HFFc6 (cell line): ENCODE data around the gene ITGAV. TPM values are rescaled to one million over a fixed set of nuclear protein-coding genes. Genes with fewer than 3 reads are reported as not detected.
A peak's percentile ranks its signal among the peaks of the same experiment; 100 is the strongest.

ENCODE experiments used
- DNase-seq: peaks from one replicate; pipeline ENCODE4 v3.0.0-alpha.2; 2018
- H3K27ac Mint-ChIP-seq: 2 replicates; pipeline ENCODE4 v1.8.0; 2020; ENCODE audit warnings: mild to moderate bottlenecking, mixed read lengths
- H3K27me3 Mint-ChIP-seq: 2 replicates; pipeline ENCODE4 v1.8.0; 2021; ENCODE audit warnings: mild to moderate bottlenecking, moderate library complexity, mixed read lengths; ENCODE audit not compliant: insufficient read depth
- H3K36me3 Mint-ChIP-seq: 2 replicates; pipeline ENCODE4 v1.8.0; 2021; ENCODE audit warnings: low read depth, mixed read lengths
- H3K4me1 Mint-ChIP-seq: 2 replicates; pipeline ENCODE4 v1.8.0; 2020; ENCODE audit warnings: low read depth, mixed read lengths
- H3K4me3 Mint-ChIP-seq: 2 replicates; pipeline ENCODE4 v1.8.0; 2020; ENCODE audit warnings: mild to moderate bottlenecking, moderate library complexity, mixed read lengths
- H3K9me3 Mint-ChIP-seq: 2 replicates; pipeline ENCODE4 v1.8.0; 2020; ENCODE audit warnings: mild to moderate bottlenecking, mixed read lengths
- total RNA-seq, 6 experiments: library from RNA; stranded (reverse); fragmentation: NEBNext Ultra II Directional; extraction: Animal tissue kit (Norgen Biotek cat#: 25700); gene quantifications; 2 replicates in 1 of 6; 3 replicates in 5 of 6; pipeline ENCODE4 v1.2.3, GENCODE V29; 2021
- TF ChIP-seq, protein P1 (sequence below): fragments of 200-600 bp; sonication (generic); IDR thresholded peaks from 2 replicates; pipeline ENCODE4 v1.5.0; 2021; ENCODE audit warnings: antibody characterized with exemption, mild to moderate bottlenecking

The ITGAV gene
- total RNA-seq, 6 experiments from 2014 or later, result 66.9 to 88.1 (median 80.7) TPM

DNA sequence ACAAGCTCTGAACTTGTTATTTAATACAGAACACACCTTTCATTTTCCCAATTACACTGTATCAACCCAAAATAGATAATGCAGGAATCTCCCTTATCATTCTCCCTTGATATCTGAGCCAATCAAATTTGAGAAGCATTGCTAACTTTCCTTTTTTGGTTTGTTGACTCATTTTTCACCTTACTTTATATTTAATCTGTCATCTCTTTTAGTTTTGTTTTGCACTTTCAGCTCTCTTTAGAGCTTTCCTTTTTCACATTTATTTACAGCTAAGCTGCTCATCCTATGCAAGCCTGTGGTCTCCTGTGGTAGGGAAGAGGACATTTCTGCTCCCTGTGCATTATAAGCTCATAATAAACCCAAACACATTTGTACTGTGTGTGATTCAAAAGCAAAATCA, 50.1 kb downstream of the ITGAV start:
- Mint-ChIP-seq H3K4me1 (peaks cover 21% of the 10 kb centered on the region), H3K4me3 (no peak overlapping the region), H3K36me3 (peaks cover 9% of the 10 kb centered on the region; the same call in 1 of the 2 replicates), H3K27me3 (no peaks in the 10 kb centered on the region; the same call in 1 of the 2 replicates), H3K9me3 (no peaks in the 10 kb centered on the region), H3K27ac (0 out of 2 replicates have a peak overlapping the region, but pooled peaks have one; percentile 1)
- DNase-seq, result no peak
- TF ChIP-seq, protein P1, sequence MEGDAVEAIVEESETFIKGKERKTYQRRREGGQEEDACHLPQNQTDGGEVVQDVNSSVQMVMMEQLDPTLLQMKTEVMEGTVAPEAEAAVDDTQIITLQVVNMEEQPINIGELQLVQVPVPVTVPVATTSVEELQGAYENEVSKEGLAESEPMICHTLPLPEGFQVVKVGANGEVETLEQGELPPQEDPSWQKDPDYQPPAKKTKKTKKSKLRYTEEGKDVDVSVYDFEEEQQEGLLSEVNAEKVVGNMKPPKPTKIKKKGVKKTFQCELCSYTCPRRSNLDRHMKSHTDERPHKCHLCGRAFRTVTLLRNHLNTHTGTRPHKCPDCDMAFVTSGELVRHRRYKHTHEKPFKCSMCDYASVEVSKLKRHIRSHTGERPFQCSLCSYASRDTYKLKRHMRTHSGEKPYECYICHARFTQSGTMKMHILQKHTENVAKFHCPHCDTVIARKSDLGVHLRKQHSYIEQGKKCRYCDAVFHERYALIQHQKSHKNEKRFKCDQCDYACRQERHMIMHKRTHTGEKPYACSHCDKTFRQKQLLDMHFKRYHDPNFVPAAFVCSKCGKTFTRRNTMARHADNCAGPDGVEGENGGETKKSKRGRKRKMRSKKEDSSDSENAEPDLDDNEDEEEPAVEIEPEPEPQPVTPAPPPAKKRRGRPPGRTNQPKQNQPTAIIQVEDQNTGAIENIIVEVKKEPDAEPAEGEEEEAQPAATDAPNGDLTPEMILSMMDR, result no peak

DNA sequence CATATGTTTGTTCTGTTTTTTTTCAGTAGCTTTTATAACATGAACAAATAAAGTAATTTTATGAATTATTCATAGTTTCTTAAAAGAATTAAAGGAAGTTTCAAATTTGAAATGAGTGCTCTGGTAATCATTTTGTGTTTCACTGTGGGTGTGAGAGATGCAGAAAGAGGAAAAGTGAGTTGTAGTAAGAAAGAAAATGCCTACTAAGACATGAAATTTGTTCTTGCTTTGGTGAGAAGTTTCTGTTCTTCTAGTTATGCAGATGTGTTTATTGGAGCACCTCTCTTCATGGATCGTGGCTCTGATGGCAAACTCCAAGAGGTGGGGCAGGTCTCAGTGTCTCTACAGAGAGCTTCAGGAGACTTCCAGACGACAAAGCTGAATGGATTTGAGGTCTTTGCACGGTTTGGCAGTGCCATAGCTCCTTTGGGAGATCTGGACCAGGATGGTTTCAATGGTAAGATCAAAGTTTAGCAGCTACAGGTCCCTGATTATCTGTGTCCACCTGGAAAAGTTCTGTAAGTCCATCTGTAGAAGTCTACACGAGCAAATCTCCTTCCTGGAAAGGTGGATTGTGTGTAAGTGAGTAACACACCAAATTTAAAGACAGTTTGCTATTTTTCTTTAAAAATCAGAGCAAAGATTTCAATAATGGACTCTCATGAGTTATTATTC, 51.4 kb downstream of the ITGAV start:
- no peaks in the 10 kb centered on the region; the same call in 1 of the 2 replicates for H3K27me3 Mint-ChIP-seq
- no peaks in the 10 kb centered on the region for H3K9me3 Mint-ChIP-seq
- H3K27ac Mint-ChIP-seq, result no peak overlapping the region
- TF ChIP-seq, protein P1, result no peak
- H3K36me3 Mint-ChIP-seq, result peaks cover 9% of the 10 kb centered on the region; the same call in 1 of the 2 replicates
- H3K4me1 Mint-ChIP-seq, result peaks cover 29% of the 10 kb centered on the region
- H3K4me3 Mint-ChIP-seq, result no peak overlapping the region
- no peak for DNase-seq

DNA sequence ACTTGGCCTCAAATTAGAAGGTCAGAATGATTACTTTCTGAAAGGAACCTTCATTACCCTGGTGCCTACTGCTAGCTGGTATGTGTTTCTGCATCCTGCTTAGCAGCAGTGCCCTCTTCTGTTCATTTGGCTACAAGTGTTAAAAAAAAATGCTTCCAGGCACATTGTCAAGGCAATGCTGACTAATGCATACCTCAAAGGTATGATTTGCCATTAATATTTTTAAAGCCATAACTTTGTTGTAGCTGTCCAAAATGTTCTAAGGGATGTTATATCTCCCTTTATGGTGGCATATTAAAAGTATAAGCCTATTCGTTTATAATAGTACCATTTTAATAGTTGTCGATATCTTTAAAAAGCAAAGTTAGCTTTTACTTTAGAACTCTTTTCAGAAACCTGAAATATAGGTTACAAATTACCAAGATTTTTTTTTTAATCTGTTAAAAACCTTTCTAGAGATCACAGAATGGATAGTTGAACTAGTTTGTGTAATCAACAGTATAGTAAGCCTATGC, 52.0 kb downstream of the ITGAV start:
- no peak overlapping the region for H3K27ac Mint-ChIP-seq
- no peak overlapping the region for H3K4me3 Mint-ChIP-seq
- peak; percentile 66 for DNase-seq
- peaks cover 9% of the 10 kb centered on the region; the same call in 1 of the 2 replicates for H3K36me3 Mint-ChIP-seq
- H3K27me3 Mint-ChIP-seq, result no peaks in the 10 kb centered on the region; the same call in 1 of the 2 replicates
- TF ChIP-seq, protein P1, result peak; percentile 84
- no peaks in the 10 kb centered on the region for H3K9me3 Mint-ChIP-seq
- peaks cover 31% of the 10 kb centered on the region for H3K4me1 Mint-ChIP-seq

DNA sequence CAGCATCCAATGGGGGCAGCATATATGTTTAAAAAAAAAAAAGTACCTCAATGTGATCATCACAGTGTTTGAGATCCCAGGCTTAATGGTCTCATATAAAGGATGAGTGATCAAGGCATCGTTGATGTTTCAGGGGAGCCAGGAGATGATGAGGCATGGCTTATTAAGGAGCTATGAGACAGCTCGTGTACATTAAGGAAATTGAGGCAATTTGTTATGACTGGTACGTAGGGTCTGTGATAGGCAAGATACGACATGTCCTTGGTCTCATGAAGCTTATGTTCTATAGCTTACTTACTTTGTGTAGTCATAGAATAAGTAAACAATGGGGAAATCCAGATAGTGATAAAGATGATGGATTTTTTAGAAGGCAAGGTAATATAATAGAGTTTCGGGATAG, 54.9 kb downstream of the ITGAV start:
- no peak overlapping the region for H3K27ac Mint-ChIP-seq

DNA sequence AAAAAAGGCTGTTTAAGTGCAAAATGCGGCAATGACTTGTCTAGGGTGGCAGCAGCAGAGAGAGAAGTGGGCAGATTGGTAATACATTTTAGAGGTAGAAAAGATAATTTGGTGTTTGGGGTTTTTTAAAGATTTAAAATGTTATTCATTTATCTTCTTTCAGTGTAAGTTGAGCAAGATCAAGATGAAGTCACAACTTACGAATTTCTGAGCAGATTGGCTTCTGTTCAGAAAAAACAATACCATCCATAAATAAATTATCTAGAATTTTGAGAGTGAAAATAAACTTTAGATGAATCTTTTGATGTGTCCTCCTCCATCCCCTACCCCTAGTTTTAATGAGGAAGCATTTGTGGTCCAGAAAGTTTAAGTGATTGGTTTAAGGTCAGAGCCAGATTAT, 56.1 kb downstream of the ITGAV start:
- peaks cover 24% of the 10 kb centered on the region for H3K4me1 Mint-ChIP-seq
- no peak for DNase-seq
- H3K9me3 Mint-ChIP-seq, result no peaks in the 10 kb centered on the region
- H3K4me3 Mint-ChIP-seq, result no peak overlapping the region
- H3K27me3 Mint-ChIP-seq, result no peaks in the 10 kb centered on the region; the same call in 1 of the 2 replicates
- H3K27ac Mint-ChIP-seq, result no peak overlapping the region; the same call in 1 of the 2 replicates
- TF ChIP-seq, protein P1, result no peak
- peaks cover 9% of the 10 kb centered on the region; the same call in 1 of the 2 replicates for H3K36me3 Mint-ChIP-seq

More for the DNA sequence above, 54.9 kb downstream of the ITGAV start:
- Mint-ChIP-seq H3K27me3 (no peaks in the 10 kb centered on the region; the same call in 1 of the 2 replicates), H3K9me3 (no peaks in the 10 kb centered on the region), H3K4me3 (no peak overlapping the region), H3K36me3 (peaks cover 9% of the 10 kb centered on the region; the same call in 1 of the 2 replicates), H3K4me1 (peaks cover 30% of the 10 kb centered on the region)
- TF ChIP-seq, protein P1, result no peak
- DNase-seq, result no peak
